NT2/D1 (cell line): ENCODE results near the gene OR8D2.

Source experiments
- DNase-seq: peaks from one replicate; pipeline ENCODE4 v3.0.0-alpha.2; 2011; ENCODE audit warnings: low read depth, low spot score
- H3K27me3 ChIP-seq: 2 replicates; pipeline ENCODE4 v1.6.0; 2011; ENCODE audit warnings: mild to moderate bottlenecking; ENCODE audit not compliant: insufficient read length, insufficient read depth
- H3K36me3 ChIP-seq: 2 replicates; pipeline ENCODE4 v1.6.1; 2011; ENCODE audit warnings: mild to moderate bottlenecking, low read length, mixed read lengths; ENCODE audit not compliant: insufficient read depth, insufficient read length
- H3K4me1 ChIP-seq: 2 replicates; pipeline ENCODE4 v1.5.1; 2011; ENCODE audit not compliant: insufficient read depth, insufficient read length
- H3K4me3 ChIP-seq: 2 replicates; pipeline ENCODE4 v1.5.1; 2011; ENCODE audit warnings: low read depth; ENCODE audit not compliant: insufficient read length
- H3K9ac ChIP-seq: 2 replicates; pipeline ENCODE4 v1.6.0; 2011; ENCODE audit warnings: low read depth; ENCODE audit not compliant: insufficient read length
- H3K9me3 ChIP-seq: 2 replicates; pipeline ENCODE4 v1.5.1; 2011; ENCODE audit warnings: mild to moderate bottlenecking, low read length; ENCODE audit not compliant: insufficient read depth
- SUZ12 ChIP-seq: IDR thresholded peaks from 2 replicates; pipeline ENCODE4 v1.6.1; 2011; ENCODE audit not compliant: insufficient read length, insufficient read depth; ENCODE audit errors: extremely low read depth
- YY1 ChIP-seq: IDR thresholded peaks from 2 replicates; pipeline ENCODE4 v1.6.1; 2011; ENCODE audit not compliant: insufficient read length, insufficient read depth
- ZNF274 ChIP-seq: IDR thresholded peaks from 2 replicates; pipeline ENCODE4 v1.6.1; 2011; ENCODE audit warnings: mild to moderate bottlenecking, low read depth, low read length

The OR8D2 gene, protein sequence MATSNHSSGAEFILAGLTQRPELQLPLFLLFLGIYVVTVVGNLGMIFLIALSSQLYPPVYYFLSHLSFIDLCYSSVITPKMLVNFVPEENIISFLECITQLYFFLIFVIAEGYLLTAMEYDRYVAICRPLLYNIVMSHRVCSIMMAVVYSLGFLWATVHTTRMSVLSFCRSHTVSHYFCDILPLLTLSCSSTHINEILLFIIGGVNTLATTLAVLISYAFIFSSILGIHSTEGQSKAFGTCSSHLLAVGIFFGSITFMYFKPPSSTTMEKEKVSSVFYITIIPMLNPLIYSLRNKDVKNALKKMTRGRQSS

GRCh38 chr11:124320097-124320496, at the start of gene OR8D2:
OR8D2 (minus strand) TSS chr11:124320197; CDS start chr11:124320197, 0 bp downstream.
- Histone ChIP-seq H3K36me3 (no peaks in the 10 kb centered on the region), H3K4me3 (no peak within 1 kb of the TSS), H3K4me1 (no peaks in the 10 kb centered on the region), H3K9ac (no peak within 1 kb of the TSS), H3K9me3 (no peaks in the 10 kb centered on the region), H3K27me3 (no peaks in the 10 kb centered on the region)
- no peak for TF ChIP-seq YY1
- TF ChIP-seq SUZ12 = no peak
- no peak for TF ChIP-seq ZNF274
- DNase-seq = no peak

GRCh38 chr11:124359566-124359965, 39.6 kb upstream of the OR8D2 start:
- Histone ChIP-seq H3K9ac (no peak overlapping the region), H3K36me3 (no peaks in the 10 kb centered on the region), H3K4me1 (no peaks in the 10 kb centered on the region), H3K4me3 (no peak overlapping the region), H3K9me3 (no peaks in the 10 kb centered on the region), H3K27me3 (no peaks in the 10 kb centered on the region)
- TF ChIP-seq SUZ12 = no peak
- no peak for TF ChIP-seq YY1
- TF ChIP-seq ZNF274 = no peak
- no peak for DNase-seq

DNA sequence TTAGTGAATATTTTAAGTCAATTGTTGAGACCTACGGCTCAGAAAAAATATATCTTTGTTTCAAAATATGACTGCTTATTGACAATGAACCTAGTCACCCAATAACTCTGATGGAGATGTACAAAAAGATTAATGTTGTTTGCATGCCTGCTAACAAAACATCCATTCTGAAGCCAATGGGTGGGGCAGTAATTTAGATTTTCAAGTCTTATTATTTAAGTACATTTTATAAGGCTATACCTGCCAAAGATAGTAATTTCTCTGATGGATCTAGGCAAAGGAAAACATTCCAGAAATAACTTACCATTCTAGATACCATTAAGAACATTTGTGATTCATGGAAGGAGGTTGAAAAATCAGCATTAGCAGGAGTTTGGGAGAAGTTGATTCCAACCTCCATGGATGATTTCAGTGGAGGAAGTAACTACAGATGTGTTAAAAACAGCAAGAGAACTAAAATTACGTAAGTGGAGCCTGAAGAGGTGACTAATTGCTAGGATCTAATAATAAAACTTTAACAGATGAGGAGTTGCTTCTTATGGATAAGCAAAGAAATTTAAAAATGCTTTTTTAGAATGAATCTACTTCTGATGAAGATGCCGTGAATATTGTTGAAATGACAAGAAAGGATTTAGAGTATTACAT, 26.4 kb upstream of the OR8D2 start:
- no peak overlapping the region for H3K9ac ChIP-seq
- DNase-seq = no peak
- H3K4me1 ChIP-seq = no peaks in the 10 kb centered on the region
- no peaks in the 10 kb centered on the region for H3K9me3 ChIP-seq
- H3K27me3 ChIP-seq = no peaks in the 10 kb centered on the region
- H3K4me3 ChIP-seq = no peak overlapping the region
- no peak for TF ChIP-seq ZNF274
- no peak for TF ChIP-seq YY1
- TF ChIP-seq SUZ12 = no peak
- no peaks in the 10 kb centered on the region for H3K36me3 ChIP-seq

- Histone ChIP-seq H3K36me3 (no peaks in the 10 kb centered on the region), H3K4me3 (no peak overlapping the region), H3K9ac (no peak overlapping the region), H3K27me3 (no peaks in the 10 kb centered on the region), H3K9me3 (no peaks in the 10 kb centered on the region), H3K4me1 (no peaks in the 10 kb centered on the region)
- DNase-seq = no peak
- TF ChIP-seq ZNF274 (no peak), SUZ12 (no peak), YY1 (no peak)
Observed at GRCh38 chr11:124344346-124344745, 24.3 kb upstream of the OR8D2 start.

GRCh38 chr11:124340142-124340447, 20.1 kb upstream of the OR8D2 start:
- Histone ChIP-seq H3K4me3 (no peak overlapping the region), H3K36me3 (no peaks in the 10 kb centered on the region), H3K4me1 (no peaks in the 10 kb centered on the region), H3K9ac (no peak overlapping the region), H3K27me3 (no peaks in the 10 kb centered on the region), H3K9me3 (no peaks in the 10 kb centered on the region)
- no peak for TF ChIP-seq YY1
- no peak for TF ChIP-seq ZNF274
- no peak for TF ChIP-seq SUZ12
- no peak for DNase-seq

- no peaks in the 10 kb centered on the region for H3K9me3 ChIP-seq
- no peak overlapping the region for H3K9ac ChIP-seq
- H3K4me3 ChIP-seq = no peak overlapping the region
- no peaks in the 10 kb centered on the region for H3K4me1 ChIP-seq
- TF ChIP-seq SUZ12 (no peak), YY1 (no peak), ZNF274 (no peak)
- H3K27me3 ChIP-seq = no peaks in the 10 kb centered on the region
- DNase-seq = no peak
- no peaks in the 10 kb centered on the region for H3K36me3 ChIP-seq
Observed at GRCh38 chr11:124339396-124340141, 19.6 kb upstream of the OR8D2 start.

- Histone ChIP-seq H3K4me3 (no peak overlapping the region), H3K9ac (no peak overlapping the region), H3K36me3 (no peaks in the 10 kb centered on the region), H3K4me1 (no peaks in the 10 kb centered on the region), H3K9me3 (peaks cover 24% of the 10 kb centered on the region), H3K27me3 (no peaks in the 10 kb centered on the region)
- no peak for DNase-seq
- no peak for TF ChIP-seq YY1
- no peak for TF ChIP-seq SUZ12
- TF ChIP-seq ZNF274 = no peak
Observed at GRCh38 chr11:124331873-124332272, 11.9 kb upstream of the OR8D2 start.
